Activated B cell treated with CpG ODN at 0.5 μM for 24 hours (primary cell): Measurements from ENCODE around the gene HKDC1. TPM values are rescaled to one million over a fixed set of nuclear protein-coding genes. Genes with fewer than 3 reads are reported as not detected.

Source experiments
- ATAC-seq: fragments of 200-7000 bp; cut with Tn5 transposase; one replicate; pipeline ENCODE4 v1.10.0; 2021; ENCODE audit warnings: low read depth, mild to moderate bottlenecking, moderate library complexity
- CTCF ChIA-PET: fragments of 350-600 bp; sonication (Branson Sonifier 250); formaldehyde crosslinking; loops from one replicate; lab custom pipeline; 2021; ENCODE audit warnings: antibody characterized with exemption; lab: Charles Lee
- POLR2A ChIA-PET: fragments of 350-600 bp; sonication (Branson Sonifier 250); formaldehyde crosslinking; loops from one replicate; lab custom pipeline; 2021; ENCODE audit warnings: antibody characterized with exemption; lab: Charles Lee
- DNase-seq: peaks from one replicate; pipeline ENCODE4 v3.0.0; 2022
- H3K27ac Mint-ChIP-seq: one replicate; pipeline ENCODE4 v1.8.0; 2020; ENCODE audit warnings: mixed read lengths
- H3K27me3 Mint-ChIP-seq: one replicate; pipeline ENCODE4 v1.8.0; 2021; ENCODE audit warnings: mixed read lengths
- H3K36me3 Mint-ChIP-seq: one replicate; pipeline ENCODE4 v1.8.0; 2021; ENCODE audit warnings: low read depth, mixed read lengths
- H3K4me1 Mint-ChIP-seq: one replicate; pipeline ENCODE4 v1.8.0; 2021; ENCODE audit warnings: mixed read lengths
- H3K4me3 Mint-ChIP-seq: one replicate; pipeline ENCODE4 v1.8.0; 2020; ENCODE audit warnings: mild to moderate bottlenecking, mixed read lengths
- H3K9me3 Mint-ChIP-seq: one replicate; pipeline ENCODE4 v1.8.0; 2020; ENCODE audit warnings: mixed read lengths
- intact Hi-C: fragments of 100-400 bp; cut with micrococcal nuclease; formaldehyde crosslinking; loops from one replicate; pipeline ENCODE4 v1.15.1; 2024
- total RNA-seq: library from RNA; stranded (reverse); gene quantifications from 2 replicates; pipeline ENCODE4 v1.2.3, GENCODE V29; 2022
- TF ChIP-seq, protein P1 (sequence below): fragments of 200-600 bp; IDR thresholded peaks from one replicate; pipeline ENCODE4 v1.8.0; 2022; ENCODE audit warnings: antibody characterized with exemption, mild to moderate bottlenecking

HKDC1 gene
- total RNA-seq, 1 donor from 2014 or later, result not detected

DNA sequence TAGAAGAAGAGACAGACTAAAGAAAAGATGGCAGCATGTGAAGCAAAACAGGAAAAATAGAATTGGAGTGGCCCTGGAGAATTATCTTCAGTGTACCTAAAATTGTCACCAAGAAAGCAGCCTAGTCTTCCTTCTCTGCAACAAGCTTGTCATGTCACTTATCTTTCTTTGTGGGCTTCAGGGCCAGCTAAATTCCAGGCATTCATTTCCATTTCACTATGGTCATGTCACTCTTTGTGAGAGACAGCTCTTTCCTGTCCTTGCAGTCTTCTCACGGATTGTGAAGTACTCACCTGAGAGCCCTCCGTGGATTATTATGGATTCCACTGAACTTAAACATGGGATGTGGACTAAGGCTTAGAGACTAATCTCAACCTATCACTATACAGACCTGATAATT is 9.0 kb upstream of the HKDC1 start:
- Mint-ChIP-seq H3K4me3 (no peak overlapping the region), H3K36me3 (peaks cover 36% of the 10 kb centered on the region), H3K4me1 (peaks cover 2% of the 10 kb centered on the region), H3K27ac (no peak overlapping the region), H3K9me3 (no peaks in the 10 kb centered on the region), H3K27me3 (no peaks in the 10 kb centered on the region)
- CTCF ChIA-PET, result no interaction called here
- POLR2A ChIA-PET, result no interaction called here
- ATAC-seq (no peak), DNase-seq (no peak)
- TF ChIP-seq, protein P1, sequence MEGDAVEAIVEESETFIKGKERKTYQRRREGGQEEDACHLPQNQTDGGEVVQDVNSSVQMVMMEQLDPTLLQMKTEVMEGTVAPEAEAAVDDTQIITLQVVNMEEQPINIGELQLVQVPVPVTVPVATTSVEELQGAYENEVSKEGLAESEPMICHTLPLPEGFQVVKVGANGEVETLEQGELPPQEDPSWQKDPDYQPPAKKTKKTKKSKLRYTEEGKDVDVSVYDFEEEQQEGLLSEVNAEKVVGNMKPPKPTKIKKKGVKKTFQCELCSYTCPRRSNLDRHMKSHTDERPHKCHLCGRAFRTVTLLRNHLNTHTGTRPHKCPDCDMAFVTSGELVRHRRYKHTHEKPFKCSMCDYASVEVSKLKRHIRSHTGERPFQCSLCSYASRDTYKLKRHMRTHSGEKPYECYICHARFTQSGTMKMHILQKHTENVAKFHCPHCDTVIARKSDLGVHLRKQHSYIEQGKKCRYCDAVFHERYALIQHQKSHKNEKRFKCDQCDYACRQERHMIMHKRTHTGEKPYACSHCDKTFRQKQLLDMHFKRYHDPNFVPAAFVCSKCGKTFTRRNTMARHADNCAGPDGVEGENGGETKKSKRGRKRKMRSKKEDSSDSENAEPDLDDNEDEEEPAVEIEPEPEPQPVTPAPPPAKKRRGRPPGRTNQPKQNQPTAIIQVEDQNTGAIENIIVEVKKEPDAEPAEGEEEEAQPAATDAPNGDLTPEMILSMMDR, result no peak
- intact Hi-C loops, result no loop called here

DNA sequence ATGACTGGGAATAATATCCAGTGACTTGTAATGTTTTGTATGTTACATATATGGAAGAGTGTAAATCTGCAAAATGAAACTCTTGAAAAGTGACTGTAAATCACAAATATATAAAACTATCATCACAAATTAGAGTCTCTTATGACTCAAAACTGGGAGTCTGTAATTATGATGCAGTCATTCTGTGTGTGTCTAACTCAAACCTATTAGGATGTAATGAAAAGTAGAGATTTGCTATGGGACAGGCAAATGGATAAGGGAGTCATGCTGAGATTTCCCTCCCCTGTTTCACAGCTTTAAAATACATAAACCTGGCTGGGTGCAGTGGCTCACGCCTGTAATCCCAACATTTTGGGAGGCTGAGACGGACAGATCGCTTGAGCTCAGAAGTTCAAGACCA is 8.6 kb upstream of the HKDC1 start:
- Mint-ChIP-seq H3K27ac (no peak overlapping the region), H3K4me3 (no peak overlapping the region), H3K36me3 (peaks cover 32% of the 10 kb centered on the region), H3K27me3 (no peaks in the 10 kb centered on the region), H3K9me3 (no peaks in the 10 kb centered on the region), H3K4me1 (peaks cover 2% of the 10 kb centered on the region)
- no peak for DNase-seq
- ATAC-seq, result no peak
- intact Hi-C loops, result no loop called here
- ChIA-PET POLR2A (interaction anchor here (0.6 kb wide), 1 partner anchor 205 kb away, joined by 10 read pairs; the partner anchor contains the start of gene TACR2), CTCF (interaction anchor here (0.9 kb wide), 1 partner anchor 9 kb away, joined by 4 read pairs; the partner anchor contains the start of gene HKDC1)
- TF ChIP-seq, protein P1, result no peak

DNA sequence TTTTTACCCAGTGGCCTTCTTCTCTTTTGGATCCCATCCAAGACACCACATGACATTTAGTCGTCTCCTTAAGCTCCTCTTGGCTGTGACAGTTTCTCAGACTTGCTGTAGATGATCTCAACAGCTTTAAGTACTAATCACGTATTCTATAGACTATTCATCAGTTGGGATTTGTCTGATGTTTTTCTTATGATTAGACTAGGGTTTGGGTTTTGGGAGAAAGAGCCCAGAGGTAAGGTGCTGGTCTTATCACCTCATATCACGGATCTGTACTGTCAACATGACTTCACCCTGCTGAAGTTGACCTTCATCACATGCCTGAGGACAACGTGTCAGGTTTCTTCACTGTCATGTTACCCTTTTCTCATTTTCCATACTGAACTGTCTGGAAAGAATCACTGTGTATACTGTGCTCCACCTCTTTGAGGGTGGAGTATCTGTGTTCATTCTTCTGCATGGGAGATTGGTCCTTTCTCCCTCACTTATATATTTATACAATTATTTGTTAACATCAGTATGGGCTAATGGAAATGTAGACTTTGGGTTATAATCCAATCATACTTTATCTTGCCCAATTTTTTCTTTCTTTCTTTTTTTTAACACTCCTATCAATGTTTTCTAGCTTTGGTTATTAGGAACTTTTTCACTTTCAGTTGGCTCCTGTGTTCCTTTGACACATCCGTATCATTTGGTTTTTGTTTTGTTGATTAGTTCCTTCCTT is 6.4 kb upstream of the HKDC1 start:
- Mint-ChIP-seq H3K36me3 (peaks cover 10% of the 10 kb centered on the region), H3K27ac (no peak overlapping the region), H3K9me3 (no peaks in the 10 kb centered on the region), H3K4me3 (no peak overlapping the region), H3K4me1 (peaks cover 2% of the 10 kb centered on the region), H3K27me3 (peaks cover 2% of the 10 kb centered on the region)
- no peak for DNase-seq
- TF ChIP-seq, protein P1, result no peak
- intact Hi-C loops, result no loop called here
- CTCF ChIA-PET, result interaction anchor here (0.7 kb wide), 1 partner anchor 9 kb away, joined by 3 read pairs; no protein-coding TSS in a partner anchor
- POLR2A ChIA-PET, result no interaction called here
- no peak for ATAC-seq

DNA sequence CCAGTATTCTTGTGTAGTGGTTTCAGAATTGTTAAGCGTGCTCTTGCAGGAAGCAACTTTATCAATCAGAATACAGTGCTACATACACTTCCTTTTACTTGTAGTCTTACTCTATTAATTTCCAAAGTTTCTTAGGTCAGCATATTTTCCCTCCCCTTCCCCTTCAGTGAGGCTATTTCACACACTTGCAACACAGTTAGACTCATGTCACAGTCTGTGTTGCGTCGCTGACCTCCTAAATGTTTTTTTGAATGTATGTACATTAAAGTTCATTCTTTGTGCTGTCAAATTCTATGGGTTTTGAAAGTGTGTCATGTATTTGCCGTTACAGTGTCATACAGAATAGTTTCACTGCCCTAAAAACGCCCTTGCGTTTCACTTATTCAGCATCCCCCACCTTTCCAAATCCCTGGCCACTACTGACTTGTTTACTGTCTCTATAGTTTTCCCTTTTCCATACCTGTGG is 5.4 kb upstream of the HKDC1 start:
- no peaks in the 10 kb centered on the region for H3K9me3 Mint-ChIP-seq
- ATAC-seq (no peak), DNase-seq (no peak)
- TF ChIP-seq, protein P1, result no peak
- ChIA-PET CTCF (interaction anchor here (0.7 kb wide), 1 partner anchor 10 kb away, joined by 3 read pairs; no protein-coding TSS in a partner anchor), POLR2A (interaction anchor here (0.5 kb wide), 1 partner anchor 14 kb away, joined by 12 read pairs; no protein-coding TSS in a partner anchor)
- intact Hi-C loops, result no loop called here
- peaks cover 2% of the 10 kb centered on the region for H3K4me1 Mint-ChIP-seq
- H3K4me3 Mint-ChIP-seq, result no peak overlapping the region
- no peak overlapping the region for H3K27ac Mint-ChIP-seq
- peaks cover 3% of the 10 kb centered on the region for H3K36me3 Mint-ChIP-seq
- peaks cover 2% of the 10 kb centered on the region for H3K27me3 Mint-ChIP-seq

DNA sequence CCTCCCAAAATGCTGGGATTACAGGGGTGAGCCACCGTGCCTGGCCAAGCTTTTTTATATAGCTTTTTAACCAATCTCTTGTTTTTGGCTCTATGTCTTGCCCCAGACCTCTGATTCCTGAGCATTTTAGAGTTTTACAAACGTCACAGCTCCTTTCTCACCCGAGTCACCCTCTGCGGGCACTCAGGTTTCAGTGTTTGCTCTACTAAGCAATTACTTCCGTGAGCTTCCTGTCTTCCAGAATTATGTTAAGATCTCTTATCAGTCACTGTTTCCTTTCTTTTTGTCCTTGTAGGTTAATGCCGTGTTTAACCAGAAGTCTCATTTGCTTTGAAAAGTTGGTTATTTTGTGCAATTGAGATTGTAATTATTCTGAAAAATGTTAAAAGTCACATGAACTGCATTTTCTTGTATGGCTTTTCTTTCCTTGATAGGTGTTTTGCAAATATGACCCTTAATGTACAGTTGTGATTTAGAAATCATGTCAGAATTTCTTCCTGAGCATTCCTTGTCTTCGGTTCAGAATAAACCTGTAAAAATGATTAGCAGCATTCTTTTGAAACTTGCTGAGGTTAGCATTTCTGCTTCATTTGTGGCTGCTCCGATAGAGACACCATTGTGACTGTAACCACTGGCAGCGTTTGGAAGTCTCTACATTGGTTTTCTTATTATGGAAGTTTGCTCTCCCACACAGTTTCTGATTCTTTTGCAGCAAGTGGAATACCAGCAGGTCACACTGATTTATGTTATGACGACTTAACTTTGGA is 4.5 kb upstream of the HKDC1 start:
- ATAC-seq (no peak), DNase-seq (no peak)
- Mint-ChIP-seq H3K4me1 (peaks cover 2% of the 10 kb centered on the region), H3K27me3 (peaks cover 2% of the 10 kb centered on the region), H3K36me3 (no peaks in the 10 kb centered on the region), H3K27ac (no peak overlapping the region), H3K9me3 (no peaks in the 10 kb centered on the region), H3K4me3 (no peak overlapping the region)
- intact Hi-C loops, result no loop called here
- TF ChIP-seq, protein P1, result no peak
- ChIA-PET CTCF (interaction anchor here (1.2 kb wide), 1 partner anchor 16 kb away, joined by 3 read pairs; no protein-coding TSS in a partner anchor), POLR2A (interaction anchor here (0.5 kb wide), 1 partner anchor 13 kb away, joined by 12 read pairs; no protein-coding TSS in a partner anchor)
